Measurements from ENCODE around the gene C16orf74. TPM values are rescaled to one million over a fixed set of nuclear protein-coding genes. Genes with fewer than 3 reads are reported as not detected.

The C16orf74 gene
- total and polyA plus RNA-seq, 8 donors = 0.37 to 1.3 (median 0.72) TPM

- WGBS, 2 donors = 90 to 98% methylated on average over 5 of the region's 5 CpGs
- no peak for ATAC-seq
- FAIRE-seq = no peak
Observed at GRCh38 chr16:85730186-85730465, 20.8 kb downstream of the C16orf74 start.

DNA sequence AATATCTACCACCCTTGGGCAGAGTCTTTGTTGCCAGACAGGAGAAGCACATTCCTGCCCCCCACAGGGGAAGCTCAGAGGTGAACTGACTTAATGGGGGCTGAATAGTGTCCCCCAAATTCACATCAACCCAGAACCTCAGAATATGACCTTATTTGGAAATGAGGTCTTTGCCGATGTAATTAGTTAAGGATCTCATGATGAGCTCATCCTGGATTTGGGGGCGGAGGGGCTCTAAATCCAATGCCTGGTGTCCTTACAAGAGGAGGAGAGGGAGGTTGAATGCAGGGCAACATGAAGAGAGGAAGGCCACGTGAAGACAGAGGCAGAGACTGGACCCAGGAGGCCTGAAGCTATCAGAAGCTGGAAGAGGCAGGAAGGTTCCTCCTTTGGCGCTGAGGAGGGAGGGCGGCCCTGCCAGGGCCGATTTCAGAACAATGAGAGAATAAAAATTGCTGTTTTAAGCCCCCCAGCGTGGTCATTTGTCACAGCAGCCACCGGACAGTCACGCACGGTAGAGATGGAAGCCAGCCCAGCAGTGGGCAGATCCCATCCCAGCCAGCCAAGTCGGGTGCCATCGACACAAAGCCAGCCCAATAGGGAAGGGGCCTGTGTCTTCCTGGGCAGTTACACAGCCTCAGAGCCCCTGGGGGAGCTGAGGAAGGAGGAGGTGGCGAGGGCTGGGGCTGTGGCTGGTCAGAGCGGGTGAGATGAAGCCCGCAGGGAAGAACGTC lies 21.3 kb downstream of the C16orf74 start:
- Histone ChIP-seq H3K4me1 (peaks cover 0 to 5% (median 3%) of the 10 kb centered on the region in 3 donors), H3K27me3 (no peaks in the 10 kb centered on the region), H3K9me3 (no peaks in the 10 kb centered on the region), H3K27ac (no peak overlapping the region), H3K36me3 (no peaks in the 10 kb centered on the region), H3K4me3 (no peak overlapping the region)
- intact Hi-C loops (cut with DNase I) = no loop called here
- TF ChIP-seq, protein P1, sequence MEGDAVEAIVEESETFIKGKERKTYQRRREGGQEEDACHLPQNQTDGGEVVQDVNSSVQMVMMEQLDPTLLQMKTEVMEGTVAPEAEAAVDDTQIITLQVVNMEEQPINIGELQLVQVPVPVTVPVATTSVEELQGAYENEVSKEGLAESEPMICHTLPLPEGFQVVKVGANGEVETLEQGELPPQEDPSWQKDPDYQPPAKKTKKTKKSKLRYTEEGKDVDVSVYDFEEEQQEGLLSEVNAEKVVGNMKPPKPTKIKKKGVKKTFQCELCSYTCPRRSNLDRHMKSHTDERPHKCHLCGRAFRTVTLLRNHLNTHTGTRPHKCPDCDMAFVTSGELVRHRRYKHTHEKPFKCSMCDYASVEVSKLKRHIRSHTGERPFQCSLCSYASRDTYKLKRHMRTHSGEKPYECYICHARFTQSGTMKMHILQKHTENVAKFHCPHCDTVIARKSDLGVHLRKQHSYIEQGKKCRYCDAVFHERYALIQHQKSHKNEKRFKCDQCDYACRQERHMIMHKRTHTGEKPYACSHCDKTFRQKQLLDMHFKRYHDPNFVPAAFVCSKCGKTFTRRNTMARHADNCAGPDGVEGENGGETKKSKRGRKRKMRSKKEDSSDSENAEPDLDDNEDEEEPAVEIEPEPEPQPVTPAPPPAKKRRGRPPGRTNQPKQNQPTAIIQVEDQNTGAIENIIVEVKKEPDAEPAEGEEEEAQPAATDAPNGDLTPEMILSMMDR (IDR thresholded peaks at IDR 0.05) = no peak
- 87 to 88% methylated on average over 16 of the region's 16 CpGs for WGBS, 2 donors
- DNase-seq (no peak), ATAC-seq (no peak), FAIRE-seq (no peak)

More at GRCh38 chr16:85730186-85730465, 20.8 kb downstream of the C16orf74 start:
- no peaks in the 10 kb centered on the region for H3K9me3 ChIP-seq
- no peaks in the 10 kb centered on the region for H3K27me3 ChIP-seq
- H3K4me3 ChIP-seq = no peak overlapping the region
- intact Hi-C loops (cut with DNase I) = no loop called here
- TF ChIP-seq, protein P1 (IDR thresholded peaks at IDR 0.05) = no peak
- H3K36me3 ChIP-seq = no peaks in the 10 kb centered on the region
- peaks cover 3 to 9% (median 8%) of the 10 kb centered on the region in 3 donors for H3K4me1 ChIP-seq
- no peak for DNase-seq
- H3K27ac ChIP-seq = no peak overlapping the region

DNA sequence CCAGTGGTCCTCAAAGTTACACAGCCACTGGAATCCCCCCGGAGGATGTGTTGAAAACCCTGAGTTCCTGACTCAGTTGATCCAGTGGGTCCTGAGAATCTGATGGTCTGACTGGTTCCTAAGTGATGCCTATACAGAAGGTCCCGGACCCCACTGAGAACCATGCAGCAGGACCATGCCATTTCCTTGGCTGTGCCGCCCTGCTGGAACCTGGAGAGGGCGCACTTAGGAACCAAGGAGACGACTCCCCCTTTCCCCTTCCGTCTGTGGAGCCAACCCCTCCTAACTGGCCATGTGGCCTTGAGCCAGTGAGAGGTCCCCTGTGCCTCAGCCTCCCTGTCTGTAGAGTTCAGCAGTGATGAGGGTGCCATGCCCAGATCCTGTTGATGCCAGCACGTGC lies 22.0 kb downstream of the C16orf74 start:
- Histone ChIP-seq H3K9me3 (no peaks in the 10 kb centered on the region), H3K27ac (no peak overlapping the region), H3K4me3 (no peak overlapping the region), H3K27me3 (no peaks in the 10 kb centered on the region), H3K36me3 (no peaks in the 10 kb centered on the region), H3K4me1 (no peaks in the 10 kb centered on the region)
- DNase-seq (no peak), FAIRE-seq (no peak), ATAC-seq (no peak)
- TF ChIP-seq, protein P1 (IDR thresholded peaks at IDR 0.05) = no peak
- intact Hi-C loops (cut with DNase I) = no loop called here
- WGBS, 2 donors = 70 to 74% methylated on average over 7 of the region's 7 CpGs

DNA sequence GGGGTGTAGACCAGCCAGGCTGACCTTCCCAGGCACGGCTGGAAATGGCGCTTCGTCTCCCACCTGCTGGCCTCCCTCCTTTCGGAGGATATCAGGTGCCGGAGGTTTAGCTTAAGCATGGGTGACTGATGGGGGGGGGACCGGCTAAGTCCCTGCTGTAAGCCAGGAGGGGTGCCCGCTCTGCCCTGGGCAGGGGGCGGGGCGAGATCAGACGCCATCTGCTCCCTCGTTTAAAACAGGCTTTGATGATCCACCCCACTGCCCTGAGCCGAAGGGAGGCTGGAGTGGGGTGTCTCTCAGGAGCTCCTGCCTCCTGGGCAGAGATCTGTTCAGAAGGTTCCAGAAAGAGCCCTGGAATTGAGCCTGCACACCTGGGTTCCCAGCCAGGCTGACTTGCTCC lies 26.0 kb downstream of the C16orf74 start:
- ATAC-seq (no peak), FAIRE-seq (no peak), DNase-seq (no peak)
- intact Hi-C loops (cut with DNase I) = loop anchor here in 1 of 3 donors (5.0 kb wide), 1 partner anchor 68 kb away; no protein-coding TSS in a partner anchor
- Histone ChIP-seq H3K4me3 (no peak overlapping the region), H3K9me3 (no peaks in the 10 kb centered on the region), H3K36me3 (no peaks in the 10 kb centered on the region), H3K4me1 (no peaks in the 10 kb centered on the region), H3K27me3 (no peaks in the 10 kb centered on the region), H3K27ac (no peak overlapping the region)
- WGBS, 2 donors = 87 to 89% methylated on average over 11 to 12 of the region's 12 CpGs
- TF ChIP-seq, protein P1 (IDR thresholded peaks at IDR 0.05) = no peak

- ATAC-seq (no peak), DNase-seq (no peak), FAIRE-seq (no peak)
- TF ChIP-seq, protein P1 (IDR thresholded peaks at IDR 0.05) = no peak
- Histone ChIP-seq H3K36me3 (no peaks in the 10 kb centered on the region), H3K27me3 (no peaks in the 10 kb centered on the region), H3K27ac (no peak overlapping the region), H3K9me3 (no peaks in the 10 kb centered on the region), H3K4me3 (no peak overlapping the region), H3K4me1 (no peaks in the 10 kb centered on the region)
- WGBS, 2 donors = 82 to 89% methylated on average over 20 of the region's 20 CpGs
- intact Hi-C loops (cut with DNase I) = loop anchor here in 1 of 3 donors (5.0 kb wide), 1 partner anchor 67 kb away; no protein-coding TSS in a partner anchor
Observed at GRCh38 chr16:85724126-85724879, 26.6 kb downstream of the C16orf74 start.

Data from pancreas (tissue), 10 donors.